ENCODE measurements around the gene SKA3.
"Not testable (repeated sequence)": the region's sequence is repeated elsewhere in the genome, so short reads cannot be mapped to it uniquely, and the experiment has no call there.

SKA3 gene

GRCh38 chr13:21165606-21166005, 10.7 kb downstream of the SKA3 start:
- not testable (repeated sequence) for DNase-seq (ENCODE audit: low read depth in 3 of 3)

- DNase-seq (ENCODE audit: low read depth in 3 of 3) = no peak
These were observed 11.7 kb downstream of the SKA3 start for GRCh38 chr13:21164631-21165030.

GRCh38 chr13:21152251-21152899, 24.0 kb downstream of the SKA3 start:
- DNase-seq (ENCODE audit: low read depth in 3 of 3) = no peak

DNA sequence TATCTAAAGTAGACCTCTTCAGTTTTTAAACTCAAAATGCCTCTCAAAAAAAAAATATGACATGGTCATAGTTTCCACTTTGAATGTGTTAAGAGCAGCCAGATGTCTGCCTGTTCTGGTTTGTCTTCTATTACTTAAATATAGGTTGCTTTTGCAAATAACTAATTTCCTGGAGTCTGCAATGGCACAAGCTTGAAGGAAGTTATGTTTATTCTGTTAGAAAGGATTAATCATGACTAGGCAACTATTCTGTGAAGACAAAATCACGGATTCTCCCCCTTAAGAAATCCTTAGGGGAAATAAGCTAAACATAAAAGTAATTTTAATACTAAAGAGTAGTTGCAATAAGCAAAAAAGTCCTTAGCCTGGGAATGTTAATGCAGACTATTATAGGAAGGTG, 26.3 kb downstream of the SKA3 start:
- DNase-seq (ENCODE audit: low read depth in 3 of 3) = no peak

DNA sequence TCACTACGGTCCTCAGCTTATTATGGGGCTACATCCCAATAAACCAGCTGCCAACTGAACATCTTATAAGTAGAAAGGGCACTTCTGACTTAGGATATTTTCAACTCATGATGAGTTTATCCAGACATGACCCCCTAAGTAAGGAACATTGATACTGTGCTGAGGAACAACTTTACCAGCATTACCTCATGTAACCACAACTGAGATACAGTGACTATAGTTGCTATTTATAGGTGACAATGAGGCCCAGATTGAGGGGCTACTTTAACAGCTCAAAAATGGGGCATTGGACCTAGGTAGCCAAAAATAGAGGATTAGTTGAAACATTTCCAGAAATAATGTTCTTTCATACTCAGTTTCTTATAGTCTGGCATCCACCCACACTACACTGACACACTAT, 26.8 kb downstream of the SKA3 start:
- DNase-seq (ENCODE audit: low read depth in 3 of 3) = no peak

DNA sequence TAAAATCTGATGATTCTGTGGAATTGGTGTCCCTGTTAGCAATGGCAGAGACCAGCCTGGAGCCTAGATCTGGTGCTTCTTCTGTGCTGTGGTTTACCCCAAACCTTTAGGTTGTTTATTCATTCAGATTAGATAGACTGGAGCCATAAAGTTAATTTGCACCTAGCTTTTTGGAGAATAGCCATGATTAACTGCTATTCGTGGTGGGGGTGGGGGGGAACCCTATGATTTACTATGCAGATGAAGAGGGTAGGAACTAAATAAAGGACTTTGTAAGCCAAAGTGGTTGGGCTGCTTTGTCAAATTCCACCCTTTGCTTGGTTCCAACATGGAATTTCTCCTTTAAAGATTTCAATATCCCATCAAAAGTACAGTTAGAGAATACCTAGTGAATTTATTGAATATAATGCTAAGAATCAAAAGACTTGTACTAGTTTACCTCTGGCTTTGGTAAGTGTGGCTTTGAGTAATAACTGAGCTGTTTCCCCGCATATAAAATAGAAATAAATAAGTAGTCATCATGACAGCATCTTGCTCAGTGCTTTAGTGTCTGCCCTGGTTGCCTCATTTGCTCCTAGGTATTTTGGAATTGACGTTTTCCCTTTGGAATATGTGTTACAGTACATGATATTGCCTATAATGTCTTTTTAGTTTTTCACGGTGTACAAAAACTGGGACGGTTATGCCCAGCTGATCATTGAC, 27.6 kb downstream of the SKA3 start:
- DNase-seq (ENCODE audit: low read depth in 3 of 3) = no peak

DNA sequence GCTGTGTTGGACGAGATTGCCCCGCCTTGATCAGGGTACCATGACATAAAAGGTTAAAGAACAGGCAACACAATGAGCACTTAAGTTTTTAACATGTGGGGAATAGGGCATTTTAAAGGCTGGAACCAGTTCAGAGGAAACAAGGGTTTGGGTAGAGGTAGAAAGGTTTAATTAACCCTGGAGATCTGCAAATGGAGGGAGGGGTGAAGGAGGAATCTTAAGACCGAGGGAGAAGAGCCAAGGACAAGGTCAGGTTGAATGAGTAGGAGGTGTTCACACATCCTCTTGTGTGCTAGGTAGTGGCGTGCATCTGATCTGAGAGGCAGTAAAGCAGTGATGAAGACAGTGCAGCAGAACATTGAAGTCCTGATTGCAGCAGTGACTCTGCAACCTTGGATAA, 28.5 kb downstream of the SKA3 start:
- no peak for DNase-seq (ENCODE audit: low read depth in 3 of 3)

- DNase-seq (ENCODE audit: low read depth in 3 of 3) = no peak
These were observed 33.6 kb downstream of the SKA3 start for GRCh38 chr13:21142766-21143165.

DNA sequence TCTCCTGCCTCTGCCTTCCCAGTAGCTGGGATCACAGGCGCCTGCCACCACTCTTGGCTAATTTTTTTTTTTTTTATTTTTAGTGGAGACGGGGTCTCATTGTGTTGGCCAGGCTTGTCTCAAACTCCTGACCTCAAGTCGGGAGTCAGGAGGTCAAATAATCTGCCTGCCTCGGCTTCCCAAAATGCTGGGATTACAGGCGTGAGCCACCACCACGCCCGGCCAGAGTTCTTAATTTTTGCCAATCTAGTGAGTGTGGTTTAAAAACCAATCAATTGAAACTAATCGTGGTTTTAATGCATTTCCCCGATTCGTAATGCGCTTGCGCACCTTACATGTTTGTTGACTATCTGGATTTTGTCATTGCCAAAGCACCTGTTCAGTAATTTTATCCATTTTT, 37.0 kb downstream of the SKA3 start:
- no peak for DNase-seq (ENCODE audit: low read depth in 3 of 3)

- no peak for DNase-seq (ENCODE audit: low read depth in 3 of 3)
These were observed 37.8 kb downstream of the SKA3 start for GRCh38 chr13:21138561-21138960.

- DNase-seq (ENCODE audit: low read depth in 3 of 3) = no peak
These were observed 38.7 kb downstream of the SKA3 start for GRCh38 chr13:21137696-21138095.

DNA sequence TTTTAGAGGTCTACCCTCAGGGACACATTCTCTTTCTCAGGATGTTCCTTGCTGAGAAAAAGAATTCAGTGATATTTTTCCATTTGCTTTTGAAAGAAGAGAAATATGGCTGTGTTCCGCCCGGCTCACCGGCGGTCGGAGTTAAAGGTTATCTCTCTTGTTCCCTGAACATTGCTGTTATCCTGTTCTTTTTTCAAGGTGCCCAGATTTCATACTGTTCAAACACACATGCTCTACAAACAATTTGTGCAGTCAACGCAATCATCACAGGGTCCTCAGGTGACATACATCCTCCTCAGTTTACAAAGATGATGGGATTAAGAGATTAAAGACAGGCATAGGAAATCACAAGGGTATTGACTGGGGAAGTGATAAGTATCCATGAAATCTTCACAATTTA, 40.5 kb downstream of the SKA3 start:
- not testable (repeated sequence) for DNase-seq (ENCODE audit: low read depth in 3 of 3)

- DNase-seq (ENCODE audit: low read depth in 3 of 3) = no peak
These were observed 41.9 kb downstream of the SKA3 start for GRCh38 chr13:21134475-21134874.

- no peak for DNase-seq (ENCODE audit: low read depth in 3 of 3)
These were observed 43.3 kb downstream of the SKA3 start for GRCh38 chr13:21133077-21133476.

DNA sequence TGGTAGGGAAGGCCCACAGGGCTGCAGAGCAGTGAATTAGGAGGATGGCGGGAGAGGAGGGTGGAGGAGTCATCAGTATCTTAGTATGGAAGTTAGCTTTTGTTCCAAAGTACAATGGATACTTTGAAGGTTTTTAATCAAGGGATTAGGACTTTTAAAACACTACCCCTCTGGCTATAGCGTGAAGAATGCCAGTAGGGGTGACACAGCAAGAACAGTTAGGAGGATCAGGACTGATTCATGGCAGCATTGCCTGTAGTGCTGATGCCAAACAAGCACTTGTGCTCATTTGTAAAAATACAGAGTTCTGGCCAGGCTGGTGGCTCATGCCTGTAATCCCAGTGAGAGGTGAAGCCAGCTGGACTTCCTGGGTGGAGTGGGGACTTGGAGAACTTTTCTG, 46.2 kb downstream of the SKA3 start:
- DNase-seq (ENCODE audit: low read depth in 3 of 3) = no peak

GRCh38 chr13:21124852-21125251, 51.5 kb downstream of the SKA3 start:
- DNase-seq (ENCODE audit: low read depth in 3 of 3) = no peak

DNA sequence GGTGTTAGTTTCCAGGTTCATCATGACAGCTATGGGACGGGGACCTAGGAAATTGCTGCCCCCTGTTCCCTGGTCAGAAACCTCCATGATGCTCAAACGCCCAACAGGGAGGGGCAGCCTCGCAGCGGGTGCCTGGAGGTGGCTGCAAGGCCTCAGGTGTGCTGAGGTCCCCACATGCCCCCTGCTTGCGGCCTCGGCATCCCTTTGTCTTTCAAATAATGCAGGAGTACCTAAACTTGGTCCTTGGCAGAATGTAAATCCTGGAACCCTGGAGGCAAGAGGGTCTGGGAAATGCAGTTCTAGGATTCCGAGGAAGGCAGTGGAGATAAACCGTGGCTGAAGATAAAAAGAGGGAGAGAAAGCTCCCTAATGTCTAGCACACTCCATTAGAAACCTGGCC, 52.4 kb downstream of the SKA3 start:
- no peak for DNase-seq (ENCODE audit: low read depth in 3 of 3)

GRCh38 chr13:21121616-21122015, 54.7 kb downstream of the SKA3 start:
- DNase-seq (ENCODE audit: low read depth in 3 of 3) = no peak

DNA sequence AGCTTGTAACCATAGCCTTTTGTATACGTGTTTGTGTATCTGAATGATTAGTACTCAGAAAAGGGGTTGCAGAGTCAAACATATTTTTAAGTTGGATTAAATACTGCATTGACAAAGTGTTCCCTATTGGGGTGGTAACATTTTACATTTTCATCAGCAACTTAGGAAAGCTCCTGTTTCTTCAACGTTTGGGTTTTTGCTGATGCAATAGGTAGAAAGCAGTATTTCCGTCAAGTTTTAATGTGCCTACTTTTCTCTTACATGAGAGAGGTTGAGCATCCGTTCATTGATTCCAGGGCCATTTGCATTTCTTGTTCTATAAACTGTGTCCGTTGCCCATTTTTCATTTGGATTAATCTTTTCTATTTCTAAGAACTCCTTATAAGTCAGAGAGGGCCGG, 56.2 kb downstream of the SKA3 start:
- no peak for DNase-seq (ENCODE audit: low read depth in 3 of 3)

DNA sequence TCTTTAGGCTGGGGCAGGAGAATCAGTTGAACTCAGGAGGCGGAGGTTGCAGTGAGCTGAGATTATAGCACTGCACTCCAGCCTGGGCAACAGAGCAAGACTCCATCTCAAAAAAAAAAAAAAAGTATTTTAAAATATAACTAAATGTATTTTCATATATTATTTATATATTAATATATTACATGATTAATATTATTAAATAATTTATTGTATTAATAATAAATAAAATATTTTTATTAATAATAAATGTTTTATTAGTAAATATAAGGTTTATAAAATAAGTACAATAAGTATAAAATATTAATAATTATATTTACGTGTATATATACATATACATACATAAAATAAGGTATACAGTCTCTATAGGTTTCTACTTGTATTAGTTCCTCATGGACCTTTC, 56.8 kb downstream of the SKA3 start:
- no peak for DNase-seq (ENCODE audit: low read depth in 3 of 3)

DNA sequence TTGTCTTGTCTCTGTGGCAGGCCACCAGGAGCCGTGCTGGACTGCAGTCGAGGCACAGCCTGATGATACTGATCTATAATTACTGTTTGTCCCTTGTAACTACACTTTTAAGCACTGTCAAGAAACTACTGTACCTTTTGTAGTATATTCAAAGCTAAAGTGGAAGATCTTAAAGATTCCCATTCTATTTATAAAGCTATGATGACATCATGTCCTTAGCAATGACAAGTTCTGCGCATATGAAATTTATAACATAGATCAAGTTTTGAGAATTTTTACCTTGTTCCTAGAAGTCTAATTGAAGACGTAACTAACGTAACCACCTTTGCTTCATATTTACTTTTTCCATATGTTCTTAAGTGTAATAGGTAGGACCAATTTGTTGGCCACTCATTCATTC, 58.2 kb downstream of the SKA3 start:
- DNase-seq (ENCODE audit: low read depth in 3 of 3) = no peak

DNA sequence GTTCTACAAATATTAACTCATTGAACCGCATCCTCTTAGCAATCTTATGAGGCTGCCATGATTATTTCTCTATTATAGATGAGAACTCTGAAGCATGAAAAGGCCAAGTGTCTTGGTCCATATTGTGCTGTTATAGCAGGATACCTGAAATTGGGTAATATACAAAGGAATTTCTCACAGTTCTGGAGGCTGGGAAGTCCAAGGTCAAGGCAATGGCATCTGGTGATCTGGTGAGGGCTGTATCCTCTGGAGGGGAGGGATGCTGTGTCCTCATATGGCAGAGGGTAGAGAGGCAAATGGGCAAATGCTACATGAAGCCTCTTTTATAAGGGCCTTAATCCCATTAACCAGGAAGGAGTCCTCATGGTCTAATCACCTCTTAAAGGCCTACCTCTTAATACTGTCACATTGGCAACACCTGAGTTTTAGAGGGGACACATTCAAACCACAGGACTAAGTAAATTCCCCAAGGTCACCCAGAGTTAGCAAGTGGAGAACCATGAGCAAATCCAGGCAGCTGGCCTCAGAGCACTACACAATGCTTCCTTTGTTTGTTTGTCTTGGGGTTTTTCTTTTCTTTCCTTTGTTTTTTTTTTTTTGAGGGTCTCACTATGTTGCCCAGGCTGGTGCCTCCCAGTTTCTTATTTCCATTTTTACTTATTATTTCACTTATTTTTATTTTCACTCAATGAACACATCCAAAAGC, 59.1 kb downstream of the SKA3 start:
- no peak for DNase-seq (ENCODE audit: low read depth in 3 of 3)

- DNase-seq (ENCODE audit: low read depth in 3 of 3) = no peak
These were observed 60.2 kb downstream of the SKA3 start for GRCh38 chr13:21116141-21116540.
